ENCODE measurements around the gene POLL.
A peak's percentile ranks its signal among the peaks of the same experiment; 100 is the strongest.

The POLL gene

GRCh38 chr10:101560298-101561067 is 27.6 kb downstream of the POLL start:
- DNase-seq (ENCODE audit: low spot score) = no peak

GRCh38 chr10:101559596-101560297 is 28.3 kb downstream of the POLL start:
- no peak for DNase-seq (ENCODE audit: low spot score)

DNA sequence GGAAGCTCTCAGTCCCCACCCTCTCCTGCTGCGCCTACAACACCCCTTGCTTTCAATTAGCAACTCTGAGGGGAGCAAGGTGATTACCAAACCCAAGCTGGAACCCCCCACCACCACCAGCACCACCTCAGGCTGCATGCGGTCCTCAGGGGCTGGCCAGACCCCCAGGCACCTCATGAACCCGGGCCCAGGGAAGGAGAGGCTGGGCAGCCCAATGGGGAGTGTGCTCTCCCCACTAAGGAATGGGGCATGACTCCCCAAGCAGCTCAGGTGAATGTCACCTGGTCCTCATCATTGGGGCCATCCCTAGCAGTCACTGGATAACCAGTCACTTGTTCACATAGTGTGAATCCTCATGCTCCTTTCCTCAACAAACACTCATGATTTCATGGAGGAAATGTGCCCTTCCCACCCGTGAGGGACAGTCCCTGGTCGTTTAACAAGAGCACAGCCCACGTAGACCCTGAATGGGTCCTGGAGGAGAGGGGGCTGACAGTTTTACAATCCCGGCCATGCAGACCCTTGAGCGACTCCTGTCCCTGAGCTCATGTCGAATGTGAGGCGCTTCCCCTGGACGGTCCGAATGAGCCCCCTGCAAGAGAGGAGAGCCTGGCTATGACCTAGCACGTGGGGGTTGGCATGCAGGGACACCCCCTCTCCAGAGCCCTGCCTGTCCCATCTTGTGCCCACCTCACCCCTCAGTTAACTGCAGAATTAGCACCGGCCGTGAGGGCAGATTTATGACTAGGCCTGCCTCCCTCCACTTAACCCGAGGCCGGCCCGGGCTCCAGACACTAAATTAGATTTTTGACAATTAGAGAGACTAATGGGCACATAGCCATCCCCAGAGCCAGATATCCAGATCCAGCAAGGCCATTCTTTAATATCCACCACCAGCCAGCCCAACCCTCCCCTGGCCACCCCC is 29.1 kb downstream of the POLL start:
- DNase-seq (ENCODE audit: low spot score) = no peak

DNA sequence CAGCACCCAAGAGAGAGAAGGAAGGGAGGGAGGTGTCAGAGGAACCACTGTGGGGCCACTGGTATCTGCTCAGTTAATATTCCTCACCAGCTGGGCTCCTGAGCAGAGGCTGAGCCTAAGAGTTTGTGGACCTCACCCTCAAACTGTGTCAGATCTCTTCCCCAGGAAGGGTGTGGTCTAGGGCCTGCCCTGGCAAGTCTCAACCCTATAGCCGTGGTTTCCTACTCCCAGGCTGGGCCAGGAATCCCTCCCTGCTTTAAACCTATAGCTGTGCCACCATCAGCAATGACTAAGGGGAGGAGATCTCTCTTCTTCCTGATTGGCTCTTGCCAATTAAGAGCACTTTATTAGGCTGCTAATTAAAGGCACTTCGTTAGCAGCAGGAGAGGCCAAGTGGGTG is 29.9 kb downstream of the POLL start:
- DNase-seq (ENCODE audit: low spot score) = peak; percentile 79

GRCh38 chr10:101557541-101557940 is 30.5 kb downstream of the POLL start:
- no peak for DNase-seq (ENCODE audit: low spot score)

- DNase-seq (ENCODE audit: low spot score) = no peak
These were observed 35.6 kb downstream of the POLL start for GRCh38 chr10:101552442-101552841.

DNA sequence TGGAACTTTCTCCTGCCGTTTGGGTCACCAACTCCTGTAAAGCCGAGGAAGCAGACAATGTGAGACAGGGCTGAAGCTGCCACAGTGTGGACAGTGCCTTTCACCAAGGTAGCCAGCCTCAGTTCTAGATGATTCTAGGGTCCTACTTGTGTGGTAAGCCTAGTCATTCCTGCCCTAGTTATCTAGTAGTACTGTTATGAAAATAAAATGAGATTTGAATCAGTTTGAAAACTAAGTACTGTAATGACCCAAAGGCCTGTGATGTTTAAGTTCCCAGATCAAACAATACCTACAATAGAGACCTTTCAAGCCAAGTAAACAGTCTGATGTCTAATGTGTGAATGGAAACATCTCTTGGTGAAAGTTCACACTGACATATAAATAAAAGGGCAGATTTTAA is 37.1 kb downstream of the POLL start:
- no peak for DNase-seq (ENCODE audit: low spot score)

DNA sequence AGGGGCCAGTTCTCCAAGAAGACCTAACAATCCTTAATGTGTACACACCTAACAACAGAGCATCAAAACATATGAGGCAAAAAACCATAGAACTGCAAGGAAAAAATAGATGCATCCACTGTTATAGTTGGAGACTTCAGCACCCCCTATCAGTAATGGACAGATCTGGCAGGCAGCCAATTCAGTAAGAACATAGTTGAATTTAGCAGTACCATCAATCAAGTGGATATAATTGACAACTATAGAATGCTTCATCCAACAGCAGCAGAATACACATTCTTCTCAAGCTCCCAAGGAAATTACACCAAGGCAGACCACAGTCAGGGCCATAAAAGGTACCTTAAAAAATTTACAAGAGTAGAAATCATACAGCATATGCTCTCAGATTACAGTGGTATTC is 42.2 kb downstream of the POLL start:
- DNase-seq (ENCODE audit: low spot score) = peak; percentile 80

DNA sequence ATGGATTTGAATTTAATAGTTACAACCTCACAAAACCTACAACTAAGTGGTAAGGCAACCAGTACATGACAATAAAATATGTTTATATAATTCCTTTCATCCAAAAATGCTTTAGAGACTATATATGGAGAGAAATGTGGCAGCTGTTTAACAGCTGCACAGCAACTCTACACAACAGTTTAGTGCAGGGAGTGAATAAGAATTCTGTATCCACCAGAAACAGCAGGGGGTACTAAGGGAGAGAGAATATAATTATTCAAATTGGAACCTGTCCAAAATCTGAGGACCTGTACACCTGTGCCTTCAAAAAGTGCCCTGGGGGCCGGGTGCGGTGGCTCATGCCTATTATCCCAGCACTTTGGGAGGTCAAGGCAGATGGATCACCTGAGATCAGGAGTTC is 49.6 kb downstream of the POLL start:
- DNase-seq (ENCODE audit: low spot score) = no peak

DNA sequence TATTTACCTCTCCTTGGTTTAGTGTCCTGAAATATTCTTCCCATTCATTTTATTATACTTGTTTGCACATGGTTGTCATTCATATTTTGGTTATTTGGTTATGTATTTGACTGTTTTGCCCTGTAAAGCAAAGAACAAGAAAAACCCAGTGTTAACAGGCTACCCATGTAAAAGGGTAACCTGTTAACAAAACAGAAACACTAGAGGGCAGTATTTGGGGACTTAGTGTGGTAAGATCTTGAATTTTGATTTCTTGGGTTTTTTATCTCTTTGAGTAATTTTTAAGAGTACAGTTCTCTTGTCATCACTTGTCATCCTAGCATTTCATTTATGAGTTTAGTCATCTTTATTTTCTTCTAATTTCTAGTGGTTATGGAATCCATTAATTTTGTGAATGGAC is 51.3 kb downstream of the POLL start:
- DNase-seq (ENCODE audit: low spot score) = peak; percentile 81

GRCh38 chr10:101535949-101536348 is 52.1 kb downstream of the POLL start:
- DNase-seq (ENCODE audit: low spot score) = peak; percentile 24

GRCh38 chr10:101529725-101530553 is 58.1 kb downstream of the POLL start:
- no peak for DNase-seq (ENCODE audit: low spot score)

- DNase-seq (ENCODE audit: low spot score) = no peak
These were observed 58.9 kb downstream of the POLL start for GRCh38 chr10:101529207-101529606.
